Measurements from ENCODE around the gene PLAC9.
"Not testable (repeated sequence)": the region's sequence is repeated elsewhere in the genome, so short reads cannot be mapped to it uniquely, and the experiment has no call there.

PLAC9 gene

DNA sequence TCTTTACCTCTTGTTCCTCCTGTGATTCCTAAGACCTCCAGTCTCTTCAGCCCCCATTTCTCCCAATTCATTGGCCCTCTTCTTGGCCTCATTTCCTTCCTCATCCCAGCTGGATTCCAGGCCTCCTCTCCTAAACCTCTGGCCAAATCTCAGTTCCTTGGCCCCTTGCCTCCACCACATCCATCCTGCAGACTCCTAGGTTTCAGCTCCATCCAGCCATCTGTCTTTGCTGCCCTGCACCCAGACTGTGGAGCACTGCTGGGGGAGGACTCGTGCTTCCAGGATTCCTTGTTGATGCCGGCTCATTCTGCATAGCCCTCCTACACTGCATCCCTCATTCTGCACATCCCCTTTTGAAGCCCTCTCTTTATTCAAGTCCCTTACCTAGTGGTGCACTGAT lies 6.7 kb downstream of the PLAC9 start:
- no peak for DNase-seq (ENCODE audit: low read depth)

DNA sequence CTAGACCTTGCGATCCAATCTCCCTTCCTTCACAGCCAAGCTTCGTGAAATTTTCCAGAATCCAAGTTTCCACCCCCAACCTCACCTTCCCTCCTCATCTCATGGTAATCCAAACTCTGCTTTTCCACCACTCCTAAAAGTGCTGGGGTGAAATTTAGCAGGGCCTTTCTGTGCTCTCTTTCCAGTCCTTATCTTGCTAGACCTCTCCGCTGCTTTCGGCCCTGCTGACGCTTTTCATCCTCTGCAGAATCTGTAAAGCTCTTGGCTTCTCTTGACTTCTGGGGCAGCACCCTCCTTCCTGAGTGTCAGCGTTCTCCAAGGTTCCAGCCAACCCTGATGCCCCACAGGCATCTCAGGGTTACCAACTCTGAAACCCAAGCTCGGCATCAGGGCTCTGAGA lies 7.7 kb downstream of the PLAC9 start:
- DNase-seq (ENCODE audit: low read depth), result no peak

DNA sequence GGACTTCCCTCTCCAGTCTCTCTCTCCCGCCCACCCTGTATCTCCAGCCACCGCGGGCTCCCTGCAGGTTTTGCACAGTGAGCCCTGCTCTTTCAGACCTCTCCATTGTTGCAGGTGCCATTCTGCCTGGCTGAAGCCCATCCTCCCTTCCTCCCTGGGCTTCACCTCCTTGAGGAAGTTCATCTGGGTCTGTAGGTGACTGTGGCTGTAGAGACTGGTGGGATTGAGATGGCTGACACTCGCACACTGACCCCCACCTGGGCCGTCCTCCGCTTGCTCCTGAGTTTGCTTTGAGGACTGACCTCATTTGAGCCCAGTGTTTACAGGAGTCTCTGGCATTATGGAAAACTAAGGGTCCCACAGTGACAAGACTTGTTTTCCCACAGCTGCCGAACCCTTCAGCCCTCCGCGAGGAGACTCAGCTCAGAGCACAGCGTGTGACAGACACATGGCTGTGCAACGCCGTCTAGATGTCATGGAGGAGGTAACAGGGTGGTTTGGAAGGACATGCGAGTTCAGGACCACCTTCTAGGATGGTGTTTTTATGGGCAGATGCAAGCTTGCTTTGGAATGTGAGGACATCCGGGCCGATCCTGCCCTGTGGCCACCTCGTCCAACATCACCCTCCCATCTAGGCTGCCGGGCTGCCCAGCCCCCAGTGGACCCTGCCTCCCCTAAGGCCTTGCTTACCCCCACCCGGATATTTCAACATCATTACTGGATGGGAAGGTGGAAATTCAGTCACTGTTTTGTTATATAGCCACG lies 9.3 kb downstream of the PLAC9 start:
- DNase-seq (ENCODE audit: low read depth), result no peak

DNA sequence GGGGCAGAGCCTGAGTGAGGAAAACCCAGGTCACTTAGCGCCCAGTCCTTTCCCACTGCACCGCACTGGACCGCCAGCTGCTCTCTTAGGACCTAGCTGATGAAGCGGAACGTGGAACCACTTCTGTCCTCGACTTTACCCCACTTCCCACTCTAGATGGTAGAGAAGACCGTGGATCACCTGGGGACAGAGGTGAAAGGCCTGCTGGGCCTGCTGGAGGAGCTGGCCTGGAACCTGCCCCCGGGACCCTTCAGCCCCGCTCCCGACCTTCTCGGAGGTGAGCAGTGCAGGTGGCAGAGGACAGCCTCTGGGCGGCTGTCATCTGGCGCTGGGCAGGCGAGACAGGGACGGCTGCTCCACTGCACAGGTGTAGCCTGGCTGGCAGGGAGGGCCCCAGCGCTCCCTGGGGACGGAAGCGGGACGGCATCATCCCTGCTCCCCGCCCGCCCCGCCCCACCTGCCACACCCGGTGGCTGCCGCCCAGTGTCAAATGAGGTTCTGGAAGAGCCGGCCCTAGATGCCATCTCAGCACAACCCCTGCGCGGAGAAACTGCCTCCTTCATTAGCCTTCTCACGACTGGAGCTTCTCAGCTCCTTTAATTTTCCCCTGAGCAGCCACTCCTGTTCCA lies 11.7 kb downstream of the PLAC9 start:
- peak; percentile 14 for DNase-seq (ENCODE audit: low read depth)

DNA sequence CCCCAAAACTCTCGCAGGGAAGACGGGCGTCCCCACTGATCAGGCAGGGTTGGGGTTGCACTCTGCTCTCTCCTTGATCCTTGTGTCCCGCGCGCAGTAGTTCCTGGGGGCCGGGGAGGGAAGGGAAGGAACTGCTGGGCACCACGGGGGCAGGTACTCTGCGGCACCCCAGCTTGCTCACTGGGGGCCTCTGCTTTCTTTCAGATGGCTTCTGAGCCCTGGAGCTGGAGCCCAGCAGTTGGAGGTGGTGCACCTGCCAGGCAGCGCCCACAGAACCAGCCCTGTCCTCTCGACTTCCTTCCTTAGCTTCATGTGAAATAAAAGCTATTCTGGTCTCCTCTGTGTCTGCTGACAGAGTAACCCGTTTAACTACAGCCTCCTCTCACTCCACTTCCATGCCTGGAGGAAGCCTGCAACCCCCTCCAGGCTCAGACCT lies 12.2 kb downstream of the PLAC9 start:
- no peak for DNase-seq (ENCODE audit: low read depth)

DNA sequence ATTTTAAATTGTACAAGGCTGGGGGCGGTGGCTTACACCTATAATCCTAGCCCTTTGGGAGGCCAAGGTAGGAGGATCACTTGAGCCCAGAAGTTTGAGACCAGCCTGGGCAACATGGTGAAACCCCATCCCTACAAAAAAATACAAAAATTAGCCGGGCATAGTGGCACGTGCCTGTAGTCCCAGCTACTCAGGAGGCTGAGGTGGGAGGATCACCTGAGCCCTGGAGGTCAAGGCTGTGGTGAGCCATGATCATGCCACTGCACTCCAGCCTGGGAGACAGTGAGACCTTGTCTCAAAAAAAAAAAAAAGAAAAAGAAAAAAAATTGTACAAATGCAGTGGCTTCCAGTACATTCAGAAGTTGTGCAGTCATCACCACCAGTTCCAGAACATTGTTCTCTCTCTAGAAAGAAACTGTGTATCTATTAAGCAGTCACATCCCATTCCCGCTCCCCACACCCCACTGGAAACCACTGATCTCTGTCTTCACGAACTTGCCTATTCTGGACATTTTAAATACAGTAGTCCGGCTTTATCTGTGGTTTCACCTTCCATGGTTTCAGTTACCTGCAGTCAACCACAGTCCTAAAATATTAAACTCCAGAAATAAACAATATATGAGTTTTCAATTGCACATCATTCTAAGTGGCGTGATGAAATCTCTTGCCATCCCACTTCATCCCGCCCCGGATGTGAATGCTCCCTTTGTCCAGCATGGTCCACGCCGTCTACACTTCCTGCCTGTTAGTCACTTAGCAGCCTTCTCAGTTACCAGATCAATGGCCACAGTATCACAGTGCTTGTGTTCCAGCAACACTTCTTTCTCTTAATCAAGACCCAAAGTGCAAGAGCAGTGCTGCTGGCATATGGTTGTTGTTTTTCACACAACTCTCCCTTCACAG lies 13.1 kb downstream of the PLAC9 start:
- not testable (repeated sequence) for DNase-seq (ENCODE audit: low read depth)

DNA sequence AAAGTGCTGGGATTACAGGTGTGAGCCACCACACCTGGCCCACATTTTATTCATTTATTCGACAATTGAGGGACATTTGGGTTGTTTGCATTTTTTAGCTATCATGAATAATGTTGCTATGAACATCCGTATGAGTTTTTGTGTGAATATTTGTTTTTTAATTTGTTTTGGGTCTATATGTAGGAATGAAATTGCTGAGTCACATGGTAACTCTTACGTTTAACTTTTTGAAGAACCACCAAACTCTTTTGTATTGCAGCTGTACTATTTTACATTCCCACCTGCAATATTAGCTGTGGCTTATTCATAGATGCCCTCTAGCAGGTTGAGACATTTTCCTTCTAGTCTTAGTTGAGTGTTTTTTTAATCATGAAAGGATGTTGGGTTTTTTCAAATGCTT lies 14.4 kb downstream of the PLAC9 start:
- DNase-seq (ENCODE audit: low read depth), result no peak

DNA sequence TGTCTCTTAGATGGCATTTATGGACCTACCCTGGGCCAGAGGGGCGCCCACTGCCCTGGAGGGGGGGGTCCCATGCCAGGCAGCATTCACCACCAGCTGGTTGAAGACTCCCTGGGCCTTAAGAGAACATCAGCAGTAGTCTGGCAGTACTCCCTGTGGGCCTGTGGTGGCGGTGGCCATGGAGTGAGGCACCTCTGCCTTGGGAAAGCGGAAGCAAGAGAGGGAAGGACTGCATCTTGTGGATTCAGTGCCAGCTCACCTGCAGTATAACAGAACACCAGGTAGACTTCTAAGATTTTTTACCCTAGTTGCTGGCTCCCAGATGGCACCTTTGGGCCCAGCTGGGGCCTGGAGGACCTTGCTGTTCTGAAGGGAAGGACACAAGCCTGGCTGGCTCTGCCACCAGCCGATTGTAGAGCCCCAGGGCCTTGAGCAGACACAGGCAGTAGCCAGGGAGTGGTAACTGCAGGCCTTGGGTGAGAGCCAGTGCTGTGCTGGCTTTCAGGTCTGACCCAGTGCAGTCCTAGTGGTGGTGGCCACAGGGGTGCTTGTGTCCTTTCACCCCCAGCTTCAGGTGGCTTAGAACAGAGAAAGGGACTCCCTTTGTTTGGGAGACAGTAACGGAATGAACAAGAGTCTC lies 15.8 kb downstream of the PLAC9 start:
- no peak for DNase-seq (ENCODE audit: low read depth)

DNA sequence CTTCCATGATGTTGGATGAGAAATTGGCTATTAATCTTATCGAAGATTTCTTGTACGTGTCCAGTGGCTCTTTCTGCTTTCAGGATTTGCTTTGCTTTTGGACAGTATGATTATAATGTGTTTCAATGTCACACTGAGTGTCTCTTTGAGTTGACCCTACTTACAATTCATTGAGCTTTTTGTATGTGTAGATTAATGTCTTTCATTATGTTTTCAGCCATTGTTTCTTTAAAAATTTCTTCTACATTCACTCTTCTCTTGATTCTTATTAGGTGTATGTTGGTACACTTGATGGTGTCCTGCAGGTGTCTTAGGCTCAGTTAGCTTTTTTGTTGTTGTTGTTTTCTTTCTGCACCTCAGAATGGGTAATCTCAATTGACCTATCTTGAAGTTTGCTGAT lies 16.6 kb downstream of the PLAC9 start:
- DNase-seq (ENCODE audit: low read depth), result no peak

DNA sequence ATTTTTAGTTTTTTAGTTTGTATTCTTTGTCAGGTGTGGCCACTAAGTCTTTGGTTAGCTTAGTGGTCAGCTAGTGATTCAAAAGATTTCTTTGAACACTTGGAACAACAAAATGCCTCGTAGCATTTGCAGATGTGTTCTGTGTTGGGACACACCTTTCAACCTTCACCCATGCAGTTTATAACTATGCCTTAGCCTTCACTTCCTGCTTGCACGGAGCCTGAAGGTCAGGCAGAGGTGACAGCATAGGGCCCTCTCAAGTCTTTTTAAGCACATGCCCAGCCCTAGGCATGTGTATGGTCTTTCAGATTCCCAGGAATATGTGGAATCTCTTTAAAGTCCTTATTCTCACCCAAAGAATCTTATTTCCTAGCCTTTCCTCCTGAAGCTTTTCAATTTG lies 17.6 kb downstream of the PLAC9 start:
- DNase-seq (ENCODE audit: low read depth), result no peak

DNA sequence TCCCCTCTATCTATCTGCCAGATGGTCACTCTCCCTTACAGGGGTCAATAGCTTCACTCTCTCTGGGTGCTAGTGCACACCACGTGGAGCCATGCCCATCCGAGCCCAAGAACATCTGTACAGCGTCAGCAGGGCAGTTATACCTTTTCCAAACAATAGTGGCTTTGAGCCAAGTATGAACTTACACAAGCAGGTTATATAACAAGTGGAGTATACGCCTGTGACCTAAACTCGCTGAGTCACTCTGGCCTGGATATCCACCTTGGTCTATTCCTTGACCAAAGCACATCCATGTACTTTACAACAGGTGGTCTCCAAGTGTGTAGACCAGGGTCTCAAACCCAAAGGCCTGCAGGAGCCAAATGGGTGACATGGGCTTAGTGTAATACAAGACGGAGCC lies 20.3 kb downstream of the PLAC9 start:
- DNase-seq (ENCODE audit: low read depth), result no peak

DNA sequence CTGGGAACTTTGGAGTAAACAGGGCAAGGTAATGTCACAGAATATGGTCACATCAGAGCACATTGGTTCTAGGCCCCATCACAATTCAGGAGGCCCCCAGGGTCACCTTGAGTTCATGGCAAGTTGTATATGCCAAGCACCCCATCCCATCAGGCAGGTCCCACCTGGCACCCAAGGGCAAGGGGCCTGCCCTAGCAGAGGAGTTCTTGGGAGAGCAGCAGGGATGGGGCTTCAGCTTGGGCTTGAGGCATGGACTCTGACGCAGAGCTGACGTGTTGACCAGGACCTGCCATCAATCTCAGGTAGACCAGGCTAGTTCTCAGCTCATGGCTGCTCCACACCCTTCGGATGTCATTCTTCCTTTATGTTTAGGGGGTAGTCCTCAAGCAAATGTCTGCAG lies 20.9 kb downstream of the PLAC9 start:
- DNase-seq (ENCODE audit: low read depth), result no peak

DNA sequence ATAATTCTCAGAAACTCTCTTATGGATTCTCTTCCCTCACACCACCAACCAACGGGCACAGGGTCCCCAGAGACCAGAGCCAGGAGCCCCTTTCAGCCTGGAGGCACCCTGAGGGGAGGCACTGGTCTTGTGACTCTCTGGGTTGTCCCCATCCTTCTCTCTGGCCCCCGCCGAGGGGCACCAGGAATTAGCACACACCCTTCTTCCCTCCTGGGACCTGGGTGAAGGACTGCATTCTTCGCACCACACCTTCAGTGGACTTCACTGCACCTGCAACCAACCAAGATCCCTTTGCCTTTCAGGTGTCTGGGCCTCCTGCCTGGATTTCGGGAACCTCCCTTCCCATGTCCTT lies 22.1 kb downstream of the PLAC9 start:
- DNase-seq (ENCODE audit: low read depth), result no peak

DNA sequence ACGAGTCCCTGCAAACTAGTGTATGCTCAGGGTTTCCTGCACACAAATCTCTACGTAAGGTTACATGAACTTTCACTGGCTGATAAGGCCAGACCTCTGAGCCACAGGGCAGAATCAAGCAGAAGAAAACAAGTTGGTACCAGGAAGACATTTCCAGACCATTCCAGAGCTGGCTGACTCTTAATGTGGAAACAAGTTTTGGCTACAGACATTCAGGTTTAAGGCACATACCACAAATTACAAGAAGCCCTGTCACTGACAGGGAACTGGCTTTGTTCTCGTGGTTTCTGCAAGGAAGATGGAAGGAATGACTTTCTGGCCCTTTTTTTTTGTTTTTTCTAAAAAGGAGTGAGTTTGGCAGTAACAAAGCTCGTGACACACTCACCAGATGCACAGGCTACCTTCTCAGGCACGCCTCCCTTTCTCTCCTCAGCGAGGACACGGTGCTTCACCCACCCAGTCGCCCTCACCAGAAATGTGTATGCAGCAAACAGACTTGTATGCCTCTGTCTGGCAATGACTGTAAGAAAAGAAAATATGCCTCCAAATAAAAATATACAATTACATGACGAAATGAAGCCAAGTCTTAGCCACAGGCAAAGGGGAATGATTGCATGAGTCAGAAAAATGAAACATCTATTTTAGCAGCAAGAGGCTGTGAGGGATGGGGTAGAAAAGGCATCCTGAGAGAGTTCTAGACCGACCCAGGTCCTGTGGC lies 22.6 kb downstream of the PLAC9 start:
- DNase-seq (ENCODE audit: low read depth), result peak; percentile 11

DNA sequence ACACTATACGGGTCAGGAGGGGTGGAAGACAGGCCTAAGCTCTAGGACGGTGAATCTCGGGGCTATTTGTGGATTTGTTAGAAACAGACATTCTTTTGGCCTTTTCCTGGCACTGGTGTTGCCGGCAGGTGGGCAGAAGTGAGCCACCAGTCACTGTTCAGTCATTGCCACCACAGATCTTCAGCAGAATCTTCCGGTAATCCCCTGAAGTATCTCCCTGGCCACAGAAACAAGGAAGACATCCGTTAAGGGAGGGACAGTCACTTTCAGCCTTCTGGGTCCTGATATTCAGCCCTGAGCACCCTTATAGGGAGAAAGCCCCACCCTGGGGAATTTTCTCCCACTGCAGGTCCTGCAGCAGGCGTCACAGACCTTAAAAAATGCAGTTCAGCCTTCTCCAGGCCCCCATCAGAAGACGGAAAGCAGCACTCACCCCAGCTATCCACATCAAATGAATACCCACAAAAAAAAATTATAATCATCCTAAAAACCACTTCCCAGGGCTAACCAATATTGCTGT lies 23.2 kb downstream of the PLAC9 start:
- DNase-seq (ENCODE audit: low read depth), result no peak

DNA sequence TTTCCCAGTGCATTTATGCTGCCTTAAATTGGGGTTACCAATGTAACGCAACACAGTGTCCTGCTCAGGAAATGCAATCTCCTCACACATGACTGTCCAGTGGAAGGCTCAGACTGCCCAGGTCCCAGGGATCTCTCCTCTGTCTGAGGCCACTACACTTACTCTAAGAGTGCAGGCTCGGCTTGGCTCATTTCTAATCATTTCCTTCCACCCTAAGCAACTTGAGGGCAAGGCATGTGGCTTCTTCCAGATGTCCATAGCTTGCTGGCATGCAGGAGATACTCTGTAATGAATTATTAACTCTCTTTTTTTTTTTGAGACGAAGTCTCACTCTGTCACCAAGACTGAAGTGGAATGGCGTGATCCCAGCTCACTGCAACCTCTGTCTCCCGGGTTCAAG lies 23.7 kb downstream of the PLAC9 start:
- DNase-seq (ENCODE audit: low read depth), result no peak

DNA sequence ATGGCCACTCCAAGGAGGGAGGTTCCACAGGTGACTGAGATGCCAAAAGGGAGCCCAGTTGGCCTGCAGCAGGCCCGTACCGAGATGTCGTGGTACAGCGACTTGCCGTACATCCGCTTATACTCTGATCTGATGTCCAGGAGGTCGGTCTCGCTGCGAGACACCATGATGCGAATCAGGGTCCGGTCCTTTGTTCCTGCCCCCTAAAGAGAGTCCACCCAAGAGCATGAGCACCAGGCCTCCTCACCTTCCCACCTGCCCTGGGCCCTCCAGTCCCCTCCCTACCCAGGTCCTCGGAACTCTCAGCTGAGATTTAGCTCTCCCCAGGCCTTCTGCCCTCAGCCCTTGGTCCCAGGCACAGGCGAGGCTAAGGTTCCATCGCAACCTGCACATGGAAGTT lies 25.0 kb downstream of the PLAC9 start:
- DNase-seq (ENCODE audit: low read depth), result no peak

DNA sequence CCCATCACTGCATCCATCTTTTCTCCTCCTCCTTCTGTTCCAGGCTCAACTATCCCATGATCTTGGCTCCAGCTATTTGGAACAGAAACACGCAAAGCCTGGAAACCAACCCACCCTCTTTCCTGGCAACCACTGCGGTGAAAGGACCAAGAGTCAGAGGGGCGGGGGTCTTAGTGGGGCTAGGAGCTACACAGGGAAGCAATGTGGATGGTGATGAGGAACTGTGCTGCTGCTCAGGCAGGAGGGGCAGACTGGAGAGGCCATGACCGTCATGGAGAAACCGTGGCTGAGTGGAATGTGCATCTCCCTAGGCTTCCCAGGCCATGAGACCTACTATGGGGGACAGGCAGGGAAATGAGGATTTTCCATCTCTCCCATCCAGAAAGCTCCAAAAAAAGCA lies 25.6 kb downstream of the PLAC9 start:
- DNase-seq (ENCODE audit: low read depth), result no peak

DNA sequence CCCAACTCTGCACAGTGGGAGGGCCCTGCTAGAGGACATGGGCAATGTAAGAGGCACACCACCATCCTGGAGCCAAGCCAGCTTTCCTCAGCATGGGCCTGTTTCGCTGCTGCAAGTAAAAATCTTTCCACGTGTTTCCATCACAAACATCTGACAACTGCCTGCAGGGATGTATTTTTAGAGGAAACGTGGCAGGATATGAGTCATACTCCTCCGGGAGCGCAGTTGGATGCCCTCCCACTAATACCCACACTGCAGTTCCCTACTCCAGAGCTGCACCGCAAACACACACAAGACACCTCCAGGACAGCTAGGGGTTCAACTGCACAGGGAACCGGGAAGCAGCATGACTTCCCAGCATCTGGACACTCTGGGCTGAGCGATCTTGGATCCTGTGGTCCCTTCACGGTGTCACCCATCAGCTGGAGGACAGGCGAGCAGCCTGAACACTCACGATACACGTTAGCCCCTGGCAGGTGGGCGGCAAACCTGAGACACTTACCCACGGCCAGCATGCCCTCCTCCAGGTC lies 26.1 kb downstream of the PLAC9 start:
- no peak for DNase-seq (ENCODE audit: low read depth)

DNA sequence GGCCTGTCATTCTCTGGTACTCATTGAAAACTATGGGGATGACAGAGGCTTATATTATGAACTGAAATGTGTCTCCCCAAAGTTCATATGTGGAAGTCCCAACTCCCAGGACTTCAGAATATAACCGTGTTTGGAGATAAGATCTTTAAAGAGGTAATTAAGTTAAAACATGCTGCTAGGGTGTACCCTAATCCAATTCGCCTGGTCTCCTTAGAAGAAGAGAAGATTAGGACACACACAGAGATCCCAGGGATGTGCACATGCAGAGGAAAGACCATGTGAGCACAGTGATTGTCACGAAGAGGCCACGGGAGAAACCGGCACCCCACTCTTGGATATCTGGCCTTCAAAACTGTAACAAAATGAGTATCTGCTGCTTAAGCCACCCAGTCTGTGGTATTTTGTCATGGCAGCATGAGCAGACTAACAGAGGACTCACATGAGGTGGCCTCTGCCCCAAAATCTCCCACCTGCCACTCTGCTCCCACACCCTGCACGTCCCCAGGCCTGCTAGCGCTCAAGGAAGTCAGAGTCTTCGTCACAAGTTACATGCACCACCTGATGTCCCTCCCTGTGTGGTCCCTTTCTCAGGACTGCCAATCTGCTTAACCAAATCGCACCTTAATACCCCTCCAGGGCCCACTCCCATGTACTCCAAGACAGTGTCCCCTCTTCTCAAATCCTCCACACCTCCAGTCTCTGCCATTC lies 26.8 kb downstream of the PLAC9 start:
- DNase-seq (ENCODE audit: low read depth), result no peak
